Stimulated activated CD4-positive, alpha-beta T cell treated with anti-CD3 and anti-CD28 coated beads, Interleukin-2, amount 100 ng/mL, for 24 hours (primary cell): ENCODE measurements around the gene MAP3K8.
A peak's percentile ranks its signal among the peaks of the same experiment; 100 is the strongest.

Experiments
- DNase-seq, 2 donors: peaks; one replicate each; pipeline ENCODE4 v3.0.0-alpha.2; 2020

MAP3K8 gene

GRCh38 chr10:30493609-30494530 is 59.9 kb downstream of the MAP3K8 start:
- DNase-seq: no peak

- no peak for DNase-seq
Observed at GRCh38 chr10:30494558-30494957, 60.6 kb downstream of the MAP3K8 start.

- no peak for DNase-seq
Observed at GRCh38 chr10:30495687-30496086, 61.7 kb downstream of the MAP3K8 start.

GRCh38 chr10:30499816-30500215 is 65.8 kb downstream of the MAP3K8 start:
- no peak for DNase-seq

GRCh38 chr10:30500534-30500933 is 66.5 kb downstream of the MAP3K8 start:
- DNase-seq: no peak

- no peak for DNase-seq
Observed at GRCh38 chr10:30500963-30501504, 67.0 kb downstream of the MAP3K8 start.

- DNase-seq: no peak
Observed at GRCh38 chr10:30502266-30503060, 68.5 kb downstream of the MAP3K8 start.

- no peak for DNase-seq
Observed at GRCh38 chr10:30503700-30504266, 69.8 kb downstream of the MAP3K8 start.

GRCh38 chr10:30505543-30506298 is 71.7 kb downstream of the MAP3K8 start:
- no peak for DNase-seq

- DNase-seq: no peak
Observed at GRCh38 chr10:30509508-30509907, 75.5 kb downstream of the MAP3K8 start.

GRCh38 chr10:30510184-30510931 is 76.4 kb downstream of the MAP3K8 start:
- DNase-seq: peak; percentile 32 to 33

GRCh38 chr10:30510932-30511700 is 77.1 kb downstream of the MAP3K8 start:
- DNase-seq: no peak
